K562 (cell line): Measurements from ENCODE around the gene FBN3. TPM values are rescaled to one million over a fixed set of nuclear protein-coding genes. Genes with fewer than 3 reads are reported as not detected.

ENCODE experiments used
- ATAC-seq: fragments of 200-7000 bp; cut with Tn5 transposase; 3 replicates; pipeline ENCODE4 v1.9.1; 2020; ENCODE audit warnings: moderate library complexity
- BruUV-seq: library from RNA; stranded (reverse); fragments of 400-500 nt; replicated peaks from 2 replicates; lab custom pipeline; 2021; lab: Mats Ljungman, UMichigan
- CTCF ChIA-PET: fragments of 300-600 bp; formaldehyde crosslinking; extraction: SDS; loops from one replicate; lab custom pipeline; 2021; ENCODE audit warnings: low intra/inter-chr PET ratio; lab: Yijun Ruan, JAX
- POLR2A ChIA-PET: fragments of 300-600, 350-650 bp; sonication (Branson Sonifier 250); formaldehyde crosslinking; extraction: SDS; loops from one replicate; lab custom pipeline; 2021; ENCODE audit warnings: antibody characterized with exemption, inconsistent platforms; lab: Yijun Ruan, JAX
- DNase-seq, 4 experiments: peaks; one replicate each; pipeline versions ENCODE4 v3.0.0 to v3.0.0-alpha.2; 2011 to 2018; ENCODE audit warnings: low spot score in 3 of 4, mixed read lengths in 3 of 4; ENCODE audit errors: extremely low read depth in 1 of 4
- FAIRE-seq: peaks from 2 replicates; lab custom pipeline; 2011; peaks lifted over from hg19 to GRCh38; lab: Jason Lieb, UNC
- H2AFZ ChIP-seq: 2 replicates; pipeline ENCODE4 v1.6.0; 2011; ENCODE audit warnings: low read depth, low read length, control low read depth, inconsistent platforms
- H3K27ac ChIP-seq: fragments of 200-600 bp; 3 replicates; pipeline ENCODE4 v1.8.0; 2011; ENCODE audit warnings: low read depth, mild to moderate bottlenecking, control low read depth, inconsistent platforms, low read length, moderate library complexity, mixed read lengths; ENCODE audit errors: extremely low read depth
- H3K27me3 ChIP-seq, 2 experiments: fragments of 300-600 bp in 1 of 2; 2 replicates in 1 of 2; 3 replicates in 1 of 2; pipeline versions ENCODE4 v1.6.0 to v1.8.0; 2011; ENCODE audit warnings: inconsistent platforms in 2 of 2, low read length in 2 of 2, mild to moderate bottlenecking in 1 of 2, mixed read lengths in 1 of 2, moderate library complexity in 1 of 2; ENCODE audit not compliant: control insufficient read depth in 2 of 2, insufficient read depth in 2 of 2
- H3K36me3 ChIP-seq: fragments of 300-600 bp; 3 replicates; pipeline ENCODE4 v1.8.0; 2011; ENCODE audit warnings: mild to moderate bottlenecking, low read length, inconsistent platforms; ENCODE audit not compliant: control insufficient read depth, insufficient read depth
- H3K4me1 ChIP-seq, 2 experiments: fragments of 200-600 bp in 1 of 2; replicated peaks in 1 of 2; 2 replicates in 1 of 2; 3 replicates in 1 of 2; pipeline versions ENCODE4 v1.5.1 to v1.8.0; 2011; ENCODE audit warnings: inconsistent platforms in 2 of 2, low read length in 2 of 2, mild to moderate bottlenecking in 1 of 2, mixed read lengths in 1 of 2, moderate library complexity in 1 of 2; ENCODE audit not compliant: control insufficient read depth in 2 of 2, insufficient read depth in 2 of 2
- H3K4me2 ChIP-seq: 2 replicates; pipeline ENCODE4 v1.6.1; 2011; ENCODE audit warnings: low read length, control low read depth, inconsistent platforms, mixed read lengths; ENCODE audit not compliant: insufficient read depth
- H3K4me3 ChIP-seq: fragments of 200-600 bp; sonication (generic), shearing (Covaris generic); 2 replicates; pipeline ENCODE4 v1.5.1; 2016; ENCODE audit warnings: control low read depth, inconsistent platforms
- H3K79me2 ChIP-seq: fragments of 200-600 bp; 3 replicates; pipeline ENCODE4 v1.8.0; 2011; ENCODE audit warnings: low read length, inconsistent platforms; ENCODE audit not compliant: control insufficient read depth, insufficient read depth
- H3K9ac ChIP-seq, 2 experiments: 2 replicates each; pipeline versions ENCODE4 v1.6.0 to v1.6.1; 2011; ENCODE audit warnings: low read depth in 2 of 2, low read length in 2 of 2, control low read depth in 1 of 2, inconsistent platforms in 1 of 2, mild to moderate bottlenecking in 1 of 2, mixed read lengths in 1 of 2; ENCODE audit not compliant: insufficient read depth in 1 of 2
- H3K9me1 ChIP-seq: one replicate; pipeline ENCODE4 v1.6.0; 2011; ENCODE audit warnings: inconsistent platforms, mild to moderate bottlenecking, low read length, moderate library complexity; ENCODE audit not compliant: control insufficient read depth, insufficient read depth
- H3K9me3 ChIP-seq: replicated peaks from 2 replicates; pipeline ENCODE4 v1.5.1; 2011; ENCODE audit warnings: low read depth, low read length, inconsistent platforms; ENCODE audit not compliant: control insufficient read depth, insufficient read depth
- H4K20me1 ChIP-seq: replicated peaks from 2 replicates; pipeline ENCODE4 v1.6.1; 2011; ENCODE audit warnings: low read length, inconsistent platforms, mixed read lengths; ENCODE audit not compliant: control insufficient read depth, insufficient read depth
- BCOR ChIP-seq: fragments of 450-650 bp; IDR thresholded peaks from 2 replicates; pipeline ENCODE4 v1.6.1; 2016
- ERF ChIP-seq: fragments of 450-650 bp; formaldehyde crosslinking; IDR thresholded peaks from 2 replicates; pipeline ENCODE4 v1.4.0; 2020; ENCODE audit warnings: mild to moderate bottlenecking, mixed read lengths
- HEY1 ChIP-seq: fragments of 250-450 bp; sonication (Bioruptor Pico); IDR thresholded peaks from 2 replicates; pipeline ENCODE4 v1.5.0; 2020; ENCODE audit warnings: mild to moderate bottlenecking, moderate library complexity, borderline replicate concordance
- KDM1A ChIP-seq, 2 experiments: fragments of 450-650 bp; IDR thresholded peaks; 2 replicates each; pipeline ENCODE4 v1.6.1; 2016; ENCODE audit warnings: mild to moderate bottlenecking in 2 of 2
- RAD21 ChIP-seq, 2 experiments: fragments of 250-450 bp in 1 of 2; fragments of 450-650 bp in 1 of 2; sonication (Bioruptor Pico) in 1 of 2; formaldehyde crosslinking in 1 of 2; IDR thresholded peaks in 1 of 2; conservative IDR thresholded peaks in 1 of 2; 2 replicates each; pipeline versions ENCODE4 v1.4.0 to v1.8.0; 2020 to 2022; ENCODE audit warnings: mild to moderate bottlenecking in 2 of 2, moderate library complexity in 1 of 2
- RBM25 ChIP-seq: fragments of 200-400 bp; formaldehyde crosslinking; IDR thresholded peaks from 2 replicates; pipeline ENCODE4 v1.6.1; 2018; ENCODE audit warnings: low read length, low read depth, moderate library complexity; ENCODE audit not compliant: severe bottlenecking
- ZFP36 ChIP-seq: fragments of 150-350 bp; IDR thresholded peaks from 2 replicates; pipeline ENCODE4 v1.6.1; 2018; ENCODE audit warnings: low read length, low read depth; ENCODE audit not compliant: partially characterized antibody
- WGBS: fragments of 100-300 bp; shearing (Covaris generic); methylation state at CpG from one replicate; pipeline ENCODE4 v1.1.6; 2016; ENCODE audit warnings: low coverage, mixed read lengths; ENCODE audit not compliant: insufficient coverage; ENCODE audit errors: missing lambda C conversion rate; 5-methylcytosine and 5-hydroxymethylcytosine counted together
- in situ Hi-C: fragments of 300-500 bp; cut with MboI; formaldehyde crosslinking; loops from 4 replicates; pipeline ENCODE4 v1.15.0; 2018; ENCODE audit warnings: inconsistent platforms, mixed read lengths
- intact Hi-C: fragments of 100-400 bp; cut with micrococcal nuclease; formaldehyde crosslinking; loops from 2 replicates; pipeline ENCODE4 v1.14.2; 2022
- polyA plus RNA-seq, 8 experiments: library from polyadenylated mRNA; depleted of rRNA in 4 of 8; stranded (reverse) in 5 of 8; unstranded in 3 of 8; fragments of >200 nt; fragmentation: Nextera tagmentation in 2 of 8; fragmentation: Illumina TruSeq in 1 of 8; extraction: Ambion mirVana in 2 of 8; extraction: Trizol in 1 of 8; gene quantifications; 2 replicates each; pipeline versions ENCODE4 v1.2.1 to v1.2.3, GENCODE V29; 2011 to 2014; ENCODE audit warnings: inconsistent platforms in 1 of 8, missing spikeins in 1 of 8
- total RNA-seq, 7 experiments: library from RNA; depleted of rRNA in 6 of 7; stranded (reverse); fragments of >200 nt in 6 of 7; fragmentation: Illumina TruSeq in 2 of 7; extraction: Trizol in 2 of 7; gene quantifications; 2 replicates each; pipeline versions ENCODE4 v1.2.1 to v1.2.3, GENCODE V29; 2011 to 2021; ENCODE audit warnings: low replicate concordance in 1 of 7
- TF ChIP-seq, protein P1 (sequence below), 3 experiments: fragments of 200-800 bp in 1 of 3; sonication (Bioruptor generic) in 1 of 3; sonication (generic) in 1 of 3; formaldehyde crosslinking in 1 of 3; IDR thresholded peaks; 2 replicates each; pipeline versions ENCODE4 v1.6.1 to v1.8.0; 2016 to 2022; ENCODE audit warnings: mild to moderate bottlenecking in 2 of 3, missing compliant biosample characterization in 2 of 3, missing genetic modification characterization in 2 of 3, missing genetic modification reagents in 1 of 3
- TF ChIP-seq, protein P2 (sequence below): fragments of 150-350 bp; IDR thresholded peaks from 2 replicates; pipeline ENCODE4 v1.6.1; 2014; ENCODE audit warnings: low read depth, mild to moderate bottlenecking, low read length, borderline replicate concordance

The FBN3 gene
- total and polyA plus RNA-seq, 9 of the 15 experiments (the other 6 are each of a cell fraction or from before 2014, with no cell fraction given) = under 0.01 to 0.29 (median 0.01) TPM; not detected in 4

DNA sequence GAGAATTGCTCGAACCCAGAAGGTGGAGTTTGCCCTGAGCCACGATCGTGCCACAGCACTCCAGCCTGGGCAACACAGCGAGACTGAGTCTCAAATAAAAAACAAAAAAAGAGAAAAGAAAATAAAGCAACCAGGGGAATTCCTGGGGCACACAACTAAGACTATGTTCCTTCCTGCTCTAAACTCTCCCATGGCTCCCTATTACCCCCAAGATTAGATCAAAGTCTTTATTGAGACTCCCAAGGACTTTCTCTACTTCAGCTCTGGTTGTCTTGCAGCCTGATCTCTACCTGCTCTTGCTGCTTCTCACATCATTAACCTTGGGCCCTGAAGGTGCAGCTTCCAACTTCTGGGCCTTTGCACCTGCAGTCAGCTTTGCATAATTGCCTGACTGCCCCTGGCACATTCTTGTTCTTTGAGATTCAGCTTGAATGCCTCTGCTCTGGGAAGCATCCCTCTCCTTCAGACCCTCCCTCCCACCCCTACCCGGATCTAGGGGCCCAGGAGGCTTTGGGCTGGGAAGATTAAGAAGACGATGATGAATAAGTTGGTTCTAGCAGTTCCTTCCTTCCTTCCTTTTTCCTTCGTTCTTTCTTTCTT lies 42.9 kb upstream of the FBN3 start:
- Histone ChIP-seq H3K27me3 (no peaks in the 10 kb centered on the region; a peak in 1 of 5 replicates), H4K20me1 (no peaks in the 10 kb centered on the region), H3K36me3 (no peaks in the 10 kb centered on the region), H3K4me1 (peaks cover 14 to 15% of the 10 kb centered on the region in 2 experiments), H3K9me3 (no peaks in the 10 kb centered on the region), H3K9ac (no peak overlapping the region), H3K4me3 (no peak overlapping the region), H3K9me1 (no peaks in the 10 kb centered on the region), H2AFZ (no peak overlapping the region), H3K27ac (no peak overlapping the region), H3K4me2 (no peak overlapping the region), H3K79me2 (no peaks in the 10 kb centered on the region)
- ChIA-PET CTCF (no interaction called here), POLR2A (interaction anchor here (0.8 kb wide), 1 partner anchor 25 kb away, joined by 3 read pairs; no protein-coding TSS in a partner anchor)
- WGBS = 51% methylated on average over 7 of the region's 7 CpGs
- TF ChIP-seq HEY1 (CRISPR knock-in tag) (no peak), RBM25 (peak; percentile 89), ERF (no peak), ZFP36 (peak; percentile 50), KDM1A (IDR thresholded peaks at IDR 0.05) (peak in 1 of 2 experiments; percentile 53; a peak in 2 of 4 replicates), RAD21 (CRISPR knock-in tag; conservative IDR thresholded peaks at IDR 0.05 in 1 of 2, IDR thresholded peaks at IDR 0.05 in 1 of 2) (no peak), BCOR (peak; percentile 79)
- TF ChIP-seq, protein P1, sequence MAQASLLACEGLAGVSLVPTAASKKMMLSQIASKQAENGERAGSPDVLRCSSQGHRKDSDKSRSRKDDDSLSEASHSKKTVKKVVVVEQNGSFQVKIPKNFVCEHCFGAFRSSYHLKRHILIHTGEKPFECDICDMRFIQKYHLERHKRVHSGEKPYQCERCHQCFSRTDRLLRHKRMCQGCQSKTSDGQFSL (CRISPR knock-in tag; IDR thresholded peaks at IDR 0.05) = 0 out of 2 replicates have a peak, but pooled peaks have one; percentile 20
- TF ChIP-seq, protein P1 (tag; IDR thresholded peaks at IDR 0.05) = no peak
- TF ChIP-seq, protein P2, sequence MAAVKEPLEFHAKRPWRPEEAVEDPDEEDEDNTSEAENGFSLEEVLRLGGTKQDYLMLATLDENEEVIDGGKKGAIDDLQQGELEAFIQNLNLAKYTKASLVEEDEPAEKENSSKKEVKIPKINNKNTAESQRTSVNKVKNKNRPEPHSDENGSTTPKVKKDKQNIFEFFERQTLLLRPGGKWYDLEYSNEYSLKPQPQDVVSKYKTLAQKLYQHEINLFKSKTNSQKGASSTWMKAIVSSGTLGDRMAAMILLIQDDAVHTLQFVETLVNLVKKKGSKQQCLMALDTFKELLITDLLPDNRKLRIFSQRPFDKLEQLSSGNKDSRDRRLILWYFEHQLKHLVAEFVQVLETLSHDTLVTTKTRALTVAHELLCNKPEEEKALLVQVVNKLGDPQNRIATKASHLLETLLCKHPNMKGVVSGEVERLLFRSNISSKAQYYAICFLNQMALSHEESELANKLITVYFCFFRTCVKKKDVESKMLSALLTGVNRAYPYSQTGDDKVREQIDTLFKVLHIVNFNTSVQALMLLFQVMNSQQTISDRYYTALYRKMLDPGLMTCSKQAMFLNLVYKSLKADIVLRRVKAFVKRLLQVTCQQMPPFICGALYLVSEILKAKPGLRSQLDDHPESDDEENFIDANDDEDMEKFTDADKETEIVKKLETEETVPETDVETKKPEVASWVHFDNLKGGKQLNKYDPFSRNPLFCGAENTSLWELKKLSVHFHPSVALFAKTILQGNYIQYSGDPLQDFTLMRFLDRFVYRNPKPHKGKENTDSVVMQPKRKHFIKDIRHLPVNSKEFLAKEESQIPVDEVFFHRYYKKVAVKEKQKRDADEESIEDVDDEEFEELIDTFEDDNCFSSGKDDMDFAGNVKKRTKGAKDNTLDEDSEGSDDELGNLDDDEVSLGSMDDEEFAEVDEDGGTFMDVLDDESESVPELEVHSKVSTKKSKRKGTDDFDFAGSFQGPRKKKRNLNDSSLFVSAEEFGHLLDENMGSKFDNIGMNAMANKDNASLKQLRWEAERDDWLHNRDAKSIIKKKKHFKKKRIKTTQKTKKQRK = no peak
- in situ Hi-C loops (no loop called here), intact Hi-C loops (no loop called here)
- no TSS peak for BruUV-seq
- FAIRE-seq = no peak
- ATAC-seq = no peak
- peak in 1 of 4 experiments; percentile 2 for DNase-seq
